Mucosa of descending colon (tissue), 3 donors: ENCODE data around the gene SLC7A5. TPM values are rescaled to one million over a fixed set of nuclear protein-coding genes. Genes with fewer than 3 reads are reported as not detected.

Source experiments
- ATAC-seq: fragments of 200-7000 bp; cut with Tn5 transposase; one replicate; pipeline ENCODE4 v1.9.1; 2020; ENCODE audit warnings: mild to moderate bottlenecking, moderate library complexity
- DNase-seq, 3 donors: peaks; one replicate each; pipeline ENCODE4 v3.0.0-alpha.2; 2020
- H3K36me3 ChIP-seq: fragments of 200-600 bp; one replicate; pipeline ENCODE4 v1.8.0; 2021; ENCODE audit warnings: low read depth, mild to moderate bottlenecking
- H3K4me1 ChIP-seq: fragments of 200-600 bp; one replicate; pipeline ENCODE4 v1.8.0; 2021; ENCODE audit warnings: low read depth, mild to moderate bottlenecking
- H3K4me3 ChIP-seq: fragments of 200-600 bp; one replicate; pipeline ENCODE4 v1.8.0; 2021; ENCODE audit warnings: mild to moderate bottlenecking
- H3K9me3 ChIP-seq: fragments of 200-600 bp; one replicate; pipeline ENCODE4 v1.8.0; 2021; ENCODE audit warnings: mild to moderate bottlenecking
- intact Hi-C, 2 donors: fragments of 100-400 bp; cut with DNase I in 1 of 2; cut with micrococcal nuclease in 1 of 2; formaldehyde crosslinking; loops; one replicate each; pipeline versions ENCODE4 v1.11.0 to v1.11.1; 2022; cut with DNase I, micrococcal nuclease
- total RNA-seq, 3 donors: library from RNA; stranded (reverse); fragmentation: NEBNext Ultra II Directional in 2 of 3; extraction: Animal tissue kit (Norgen Biotek cat#: 25700) in 2 of 3; gene quantifications; one replicate each; pipeline versions ENCODE4 v1.2.1 to v1.2.4, GENCODE V29; 2021 to 2023
- TF ChIP-seq, protein P1 (sequence below): fragments of 200-600 bp; IDR thresholded peaks from one replicate; pipeline ENCODE4 v1.8.0; 2022; ENCODE audit warnings: antibody characterized with exemption, mild to moderate bottlenecking
- donor health status: DM: no; HTN: no; CAD: no; lungs with moderate emphysema.
- donor health status: DM: no; HTN: no; CAD: no.
- donor health status: DM: no; HTN: yes; CAD: no.

SLC7A5 gene
- total RNA-seq, 3 donors from 2014 or later: 1.9 to 13.7 (median 8.1) TPM

- Histone ChIP-seq H3K36me3 (no peaks in the 10 kb centered on the region), H3K4me3 (no peak overlapping the region), H3K4me1 (no peaks in the 10 kb centered on the region), H3K9me3 (no peaks in the 10 kb centered on the region)
- ATAC-seq: no peak
- intact Hi-C loops: no loop called here
- no peak for DNase-seq
- TF ChIP-seq, protein P1, sequence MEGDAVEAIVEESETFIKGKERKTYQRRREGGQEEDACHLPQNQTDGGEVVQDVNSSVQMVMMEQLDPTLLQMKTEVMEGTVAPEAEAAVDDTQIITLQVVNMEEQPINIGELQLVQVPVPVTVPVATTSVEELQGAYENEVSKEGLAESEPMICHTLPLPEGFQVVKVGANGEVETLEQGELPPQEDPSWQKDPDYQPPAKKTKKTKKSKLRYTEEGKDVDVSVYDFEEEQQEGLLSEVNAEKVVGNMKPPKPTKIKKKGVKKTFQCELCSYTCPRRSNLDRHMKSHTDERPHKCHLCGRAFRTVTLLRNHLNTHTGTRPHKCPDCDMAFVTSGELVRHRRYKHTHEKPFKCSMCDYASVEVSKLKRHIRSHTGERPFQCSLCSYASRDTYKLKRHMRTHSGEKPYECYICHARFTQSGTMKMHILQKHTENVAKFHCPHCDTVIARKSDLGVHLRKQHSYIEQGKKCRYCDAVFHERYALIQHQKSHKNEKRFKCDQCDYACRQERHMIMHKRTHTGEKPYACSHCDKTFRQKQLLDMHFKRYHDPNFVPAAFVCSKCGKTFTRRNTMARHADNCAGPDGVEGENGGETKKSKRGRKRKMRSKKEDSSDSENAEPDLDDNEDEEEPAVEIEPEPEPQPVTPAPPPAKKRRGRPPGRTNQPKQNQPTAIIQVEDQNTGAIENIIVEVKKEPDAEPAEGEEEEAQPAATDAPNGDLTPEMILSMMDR: no peak
Observed at GRCh38 chr16:87845807-87846619, 23.3 kb downstream of the SLC7A5 start.

DNA sequence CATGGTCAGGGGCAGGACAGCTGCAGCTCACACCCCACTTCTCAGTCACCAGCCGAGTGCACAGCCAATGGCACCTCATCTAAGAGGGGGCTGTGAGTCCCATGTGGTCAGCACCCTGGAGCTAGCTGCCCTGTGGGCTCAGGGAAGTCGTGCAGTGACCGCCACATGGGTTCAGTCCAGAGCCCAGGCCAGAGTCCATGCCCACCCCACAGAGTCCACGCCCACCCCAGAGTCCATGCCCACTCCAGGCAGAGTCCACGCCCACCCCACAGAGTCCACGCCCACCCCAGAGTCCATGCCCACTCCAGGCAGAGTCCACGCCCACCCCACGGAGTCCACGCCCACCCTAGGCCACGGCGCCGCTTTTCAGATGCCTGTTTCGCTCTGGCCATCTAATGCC lies 24.1 kb downstream of the SLC7A5 start:
- no peaks in the 10 kb centered on the region for H3K36me3 ChIP-seq
- DNase-seq (no peak), ATAC-seq (no peak)
- intact Hi-C loops: no loop called here
- H3K4me1 ChIP-seq: no peaks in the 10 kb centered on the region
- TF ChIP-seq, protein P1: no peak
- no peak overlapping the region for H3K4me3 ChIP-seq
- no peaks in the 10 kb centered on the region for H3K9me3 ChIP-seq

DNA sequence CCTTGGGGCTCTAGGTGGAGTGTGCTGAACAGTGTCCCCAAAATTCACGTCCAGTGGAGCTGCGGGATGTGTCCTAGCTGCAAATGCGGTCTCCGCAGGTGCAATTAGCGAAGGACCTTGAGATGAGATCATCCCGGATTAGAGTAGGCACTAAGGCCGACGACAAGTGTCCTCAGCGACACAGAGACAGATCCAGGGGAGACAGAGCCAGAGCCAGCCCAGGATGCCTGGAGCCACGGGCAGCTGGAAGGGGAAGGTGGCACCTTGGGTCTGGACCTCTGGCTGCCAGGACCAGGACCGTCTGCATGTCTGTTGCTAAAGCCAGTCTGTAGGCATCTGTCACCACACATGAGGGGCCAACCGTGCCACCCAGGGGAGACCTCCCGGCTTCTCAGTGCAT lies 24.5 kb downstream of the SLC7A5 start:
- DNase-seq (no peak), ATAC-seq (no peak)
- no peak overlapping the region for H3K4me3 ChIP-seq
- no peaks in the 10 kb centered on the region for H3K9me3 ChIP-seq
- H3K36me3 ChIP-seq: no peaks in the 10 kb centered on the region
- intact Hi-C loops: no loop called here
- TF ChIP-seq, protein P1: no peak
- H3K4me1 ChIP-seq: no peaks in the 10 kb centered on the region

GRCh38 chr16:87844120-87844733 lies 25.1 kb downstream of the SLC7A5 start:
- DNase-seq (no peak), ATAC-seq (no peak)
- H3K4me3 ChIP-seq: no peak overlapping the region
- TF ChIP-seq, protein P1: no peak
- no peaks in the 10 kb centered on the region for H3K9me3 ChIP-seq
- no peaks in the 10 kb centered on the region for H3K36me3 ChIP-seq
- peaks cover 2% of the 10 kb centered on the region for H3K4me1 ChIP-seq
- intact Hi-C loops: no loop called here

GRCh38 chr16:87843678-87844105 lies 25.6 kb downstream of the SLC7A5 start:
- no peaks in the 10 kb centered on the region for H3K9me3 ChIP-seq
- intact Hi-C loops: no loop called here
- no peak overlapping the region for H3K4me3 ChIP-seq
- no peak for ATAC-seq
- no peak for DNase-seq
- TF ChIP-seq, protein P1: no peak
- H3K36me3 ChIP-seq: no peaks in the 10 kb centered on the region
- H3K4me1 ChIP-seq: peaks cover 2% of the 10 kb centered on the region
